ENCODE data around the gene ALOX12.

GRCh38 chr17:7017827-7018200, 22.0 kb downstream of the ALOX12 start:
- TF ChIP-seq CTCF (conservative IDR thresholded peaks at IDR 0.05; ENCODE audit: low read length) (no peak), EZH2phosphoT487 (IDR thresholded peaks at IDR 0.05; ENCODE audit: borderline replicate concordance, low read depth, low read length) (no peak)
